ENCODE data around the gene CLPTM1L. TPM values are rescaled to one million over a fixed set of nuclear protein-coding genes. Genes with fewer than 3 reads are reported as not detected.

CLPTM1L gene
- total RNA-seq, 1 experiment from 2014 or later: 127 TPM

GRCh38 chr5:1388383-1388967 is 43.6 kb upstream of the CLPTM1L start:
- intact Hi-C loops (cut with micrococcal nuclease; ENCODE audit: unreplicated experiment): no loop called here
- TF ChIP-seq, protein P1, sequence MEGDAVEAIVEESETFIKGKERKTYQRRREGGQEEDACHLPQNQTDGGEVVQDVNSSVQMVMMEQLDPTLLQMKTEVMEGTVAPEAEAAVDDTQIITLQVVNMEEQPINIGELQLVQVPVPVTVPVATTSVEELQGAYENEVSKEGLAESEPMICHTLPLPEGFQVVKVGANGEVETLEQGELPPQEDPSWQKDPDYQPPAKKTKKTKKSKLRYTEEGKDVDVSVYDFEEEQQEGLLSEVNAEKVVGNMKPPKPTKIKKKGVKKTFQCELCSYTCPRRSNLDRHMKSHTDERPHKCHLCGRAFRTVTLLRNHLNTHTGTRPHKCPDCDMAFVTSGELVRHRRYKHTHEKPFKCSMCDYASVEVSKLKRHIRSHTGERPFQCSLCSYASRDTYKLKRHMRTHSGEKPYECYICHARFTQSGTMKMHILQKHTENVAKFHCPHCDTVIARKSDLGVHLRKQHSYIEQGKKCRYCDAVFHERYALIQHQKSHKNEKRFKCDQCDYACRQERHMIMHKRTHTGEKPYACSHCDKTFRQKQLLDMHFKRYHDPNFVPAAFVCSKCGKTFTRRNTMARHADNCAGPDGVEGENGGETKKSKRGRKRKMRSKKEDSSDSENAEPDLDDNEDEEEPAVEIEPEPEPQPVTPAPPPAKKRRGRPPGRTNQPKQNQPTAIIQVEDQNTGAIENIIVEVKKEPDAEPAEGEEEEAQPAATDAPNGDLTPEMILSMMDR (IDR thresholded peaks at IDR 0.05; ENCODE audit: unreplicated experiment): no peak
- CTCF ChIA-PET: no interaction called here
- peaks cover 9% of the 10 kb centered on the region for H3K36me3 Mint-ChIP-seq (ENCODE audit: insufficient read depth, unreplicated experiment)
- H3K4me1 Mint-ChIP-seq (ENCODE audit: low read depth, unreplicated experiment): no peaks in the 10 kb centered on the region
- BruUV-seq (replicated peaks): no TSS peak
- DNase-seq: no peak
- H3K27me3 Mint-ChIP-seq (ENCODE audit: unreplicated experiment): peaks cover 58% of the 10 kb centered on the region
- no peaks in the 10 kb centered on the region for H3K9me3 Mint-ChIP-seq (ENCODE audit: low read depth, unreplicated experiment)
- H3K27ac Mint-ChIP-seq (ENCODE audit: unreplicated experiment): no peak overlapping the region
- H3K4me3 Mint-ChIP-seq (ENCODE audit: low read depth, unreplicated experiment): no peak overlapping the region

DNA sequence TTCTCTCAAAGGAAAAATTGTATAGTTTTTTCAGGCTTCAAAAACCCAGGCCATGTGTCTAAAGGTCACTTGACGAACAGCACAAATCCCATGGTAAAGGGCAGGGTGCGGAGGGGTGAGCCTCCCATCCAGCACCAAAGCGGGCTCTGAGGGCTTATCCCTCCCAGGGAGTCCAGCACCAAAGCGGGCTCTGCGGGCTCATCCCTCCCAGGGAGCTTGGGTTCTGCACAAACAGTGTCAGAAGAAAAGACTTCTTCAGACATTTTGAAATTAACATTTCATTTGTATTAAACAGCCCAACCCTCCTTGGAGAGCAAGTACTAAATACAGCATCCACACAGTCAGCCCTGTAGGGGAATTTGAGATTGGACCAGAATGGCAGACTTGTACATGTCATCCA is 43.0 kb upstream of the CLPTM1L start:
- H3K27me3 Mint-ChIP-seq (ENCODE audit: unreplicated experiment): peaks cover 57% of the 10 kb centered on the region
- DNase-seq: no peak
- TF ChIP-seq, protein P1 (IDR thresholded peaks at IDR 0.05; ENCODE audit: unreplicated experiment): no peak
- CTCF ChIA-PET: no interaction called here
- no peak overlapping the region for H3K27ac Mint-ChIP-seq (ENCODE audit: unreplicated experiment)
- peaks cover 9% of the 10 kb centered on the region for H3K36me3 Mint-ChIP-seq (ENCODE audit: insufficient read depth, unreplicated experiment)
- H3K4me1 Mint-ChIP-seq (ENCODE audit: low read depth, unreplicated experiment): no peaks in the 10 kb centered on the region
- H3K9me3 Mint-ChIP-seq (ENCODE audit: low read depth, unreplicated experiment): no peaks in the 10 kb centered on the region
- intact Hi-C loops (cut with micrococcal nuclease; ENCODE audit: unreplicated experiment): no loop called here
- no peak overlapping the region for H3K4me3 Mint-ChIP-seq (ENCODE audit: low read depth, unreplicated experiment)
- BruUV-seq (replicated peaks): no TSS peak

GRCh38 chr5:1387059-1387755 is 42.3 kb upstream of the CLPTM1L start:
- CTCF ChIA-PET: no interaction called here
- BruUV-seq (replicated peaks): no TSS peak
- intact Hi-C loops (cut with micrococcal nuclease; ENCODE audit: unreplicated experiment): no loop called here
- Mint-ChIP-seq H3K36me3 (ENCODE audit: insufficient read depth, unreplicated experiment) (peaks cover 9% of the 10 kb centered on the region), H3K27me3 (ENCODE audit: unreplicated experiment) (peaks cover 54% of the 10 kb centered on the region), H3K27ac (ENCODE audit: unreplicated experiment) (no peak overlapping the region), H3K4me3 (ENCODE audit: low read depth, unreplicated experiment) (peak overlapping the region; percentile 75), H3K4me1 (ENCODE audit: low read depth, unreplicated experiment) (no peaks in the 10 kb centered on the region), H3K9me3 (ENCODE audit: low read depth, unreplicated experiment) (no peaks in the 10 kb centered on the region)
- TF ChIP-seq, protein P1 (IDR thresholded peaks at IDR 0.05; ENCODE audit: unreplicated experiment): no peak
- no peak for DNase-seq

DNA sequence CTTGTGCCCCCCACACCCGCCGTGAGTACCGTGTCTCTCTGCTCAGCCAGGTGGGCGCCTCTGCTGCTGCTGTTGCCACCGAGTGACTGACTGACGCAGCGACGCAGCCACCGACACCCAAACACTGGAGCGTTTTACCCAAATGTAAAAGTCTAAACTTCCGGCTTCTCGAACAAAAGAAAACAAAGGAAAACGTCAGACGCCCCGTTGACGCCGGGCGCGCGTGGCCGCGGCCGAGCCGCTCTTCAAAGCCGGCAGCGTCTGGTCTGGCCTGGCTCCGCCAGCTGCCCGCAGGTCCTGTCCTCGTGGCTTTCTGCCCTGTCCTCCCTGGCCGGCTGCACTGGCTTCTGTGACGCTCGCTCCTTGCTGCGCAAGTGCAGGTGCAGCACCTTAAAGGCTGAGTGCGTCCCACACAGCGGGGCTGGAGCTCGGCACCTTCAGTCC is 41.4 kb upstream of the CLPTM1L start:
- H3K36me3 Mint-ChIP-seq (ENCODE audit: insufficient read depth, unreplicated experiment): peaks cover 9% of the 10 kb centered on the region
- DNase-seq: peak; percentile 39
- CTCF ChIA-PET: no interaction called here
- BruUV-seq (replicated peaks): no TSS peak
- H3K4me1 Mint-ChIP-seq (ENCODE audit: low read depth, unreplicated experiment): no peaks in the 10 kb centered on the region
- intact Hi-C loops (cut with micrococcal nuclease; ENCODE audit: unreplicated experiment): no loop called here
- H3K27ac Mint-ChIP-seq (ENCODE audit: unreplicated experiment): no peak overlapping the region
- H3K27me3 Mint-ChIP-seq (ENCODE audit: unreplicated experiment): peaks cover 55% of the 10 kb centered on the region
- no peaks in the 10 kb centered on the region for H3K9me3 Mint-ChIP-seq (ENCODE audit: low read depth, unreplicated experiment)
- TF ChIP-seq, protein P1 (IDR thresholded peaks at IDR 0.05; ENCODE audit: unreplicated experiment): no peak
- peak overlapping the region; percentile 75 for H3K4me3 Mint-ChIP-seq (ENCODE audit: low read depth, unreplicated experiment)

All from Calu3 (cell line).